GM12878 (cell line): Measurements from ENCODE around the gene SAMHD1. TPM values are rescaled to one million over a fixed set of nuclear protein-coding genes. Genes with fewer than 3 reads are reported as not detected.

Source experiments
- BMI1 ChIP-seq: fragments of 450-650 bp; IDR thresholded peaks from 2 replicates; pipeline ENCODE4 v1.6.1; 2016; ENCODE audit warnings: mild to moderate bottlenecking, moderate library complexity, borderline replicate concordance
- CBX3 ChIP-seq: fragments of 200-600 bp; sonication (generic); IDR thresholded peaks from 2 replicates; pipeline ENCODE4 v1.6.1; 2016; ENCODE audit warnings: low read depth, borderline replicate concordance
- DPF2 ChIP-seq: fragments of 450-650 bp; IDR thresholded peaks from 2 replicates; pipeline ENCODE4 v1.6.1; 2017; ENCODE audit warnings: mild to moderate bottlenecking
- EP300 ChIP-seq, 2 experiments: fragments of 150-350 bp in 1 of 2; IDR thresholded peaks; 2 replicates each; pipeline ENCODE4 v1.6.1; 2011 to 2012; ENCODE audit warnings: low read depth in 2 of 2, low read length in 2 of 2, borderline replicate concordance in 1 of 2, improper control_type of control experiment in 1 of 2, inconsistent platforms in 1 of 2; ENCODE audit not compliant: control insufficient read depth in 1 of 2
- GABPA ChIP-seq: IDR thresholded peaks from 2 replicates; pipeline ENCODE4 v1.6.1; 2014; ENCODE audit warnings: antibody characterized with exemption, low read depth, mild to moderate bottlenecking, inconsistent platforms
- GATAD2B ChIP-seq: fragments of 450-650 bp; conservative IDR thresholded peaks from 2 replicates; pipeline ENCODE4 v1.6.1; 2017; ENCODE audit warnings: low read depth, mild to moderate bottlenecking, moderate library complexity
- HCFC1 ChIP-seq: fragments of 150-350 bp; IDR thresholded peaks from 2 replicates; pipeline ENCODE4 v1.6.1; 2014; ENCODE audit warnings: low read length
- JUNB ChIP-seq: IDR thresholded peaks from 2 replicates; pipeline ENCODE4 v1.6.1; 2016; ENCODE audit warnings: antibody characterized with exemption, mild to moderate bottlenecking
- KDM1A ChIP-seq: fragments of 200-600 bp; sonication (generic); IDR thresholded peaks from 2 replicates; pipeline ENCODE4 v1.6.1; 2016; ENCODE audit warnings: borderline replicate concordance
- MEF2B ChIP-seq: fragments of 450-650 bp; IDR thresholded peaks from 2 replicates; pipeline ENCODE4 v1.6.1; 2018; ENCODE audit warnings: mild to moderate bottlenecking, moderate library complexity; ENCODE audit not compliant: partially characterized antibody, poor library complexity, severe bottlenecking
- SRF ChIP-seq, 2 experiments: IDR thresholded peaks; 2 replicates each; pipeline ENCODE4 v1.6.1; 2011; ENCODE audit warnings: low read depth in 2 of 2, low read length in 2 of 2, mild to moderate bottlenecking in 1 of 2, moderate library complexity in 1 of 2
- TCF3 ChIP-seq: IDR thresholded peaks from 2 replicates; pipeline ENCODE4 v1.6.1; 2012; ENCODE audit warnings: low read depth, mild to moderate bottlenecking, low read length, borderline replicate concordance; ENCODE audit not compliant: insufficient read depth
- YBX1 ChIP-seq: fragments of 450-650 bp; IDR thresholded peaks from 2 replicates; pipeline ENCODE4 v1.6.1; 2016; ENCODE audit warnings: antibody characterized with exemption
- polyA plus RNA-seq, 11 experiments: library from polyadenylated mRNA; depleted of rRNA in 4 of 11; unstranded in 6 of 11; stranded (reverse) in 5 of 11; fragments of >200 nt; fragmentation: Nextera tagmentation in 4 of 11; fragmentation: Illumina TruSeq in 1 of 11; extraction: Ambion mirVana in 4 of 11; extraction: Trizol in 1 of 11; gene quantifications; 1 replicate in 1 of 11; 2 replicates in 10 of 11; pipeline versions ENCODE4 v1.2.1 to v1.2.3, GENCODE V29; 2011 to 2016; ENCODE audit warnings: inconsistent platforms in 2 of 11, missing spikeins in 2 of 11, low read depth in 1 of 11
- total RNA-seq, 4 experiments: library from RNA; depleted of rRNA in 3 of 4; stranded (reverse); fragments of >200 nt in 3 of 4; fragmentation: Illumina TruSeq in 1 of 4; extraction: Trizol in 1 of 4; gene quantifications; 2 replicates each; pipeline versions ENCODE4 v1.2.1 to v1.2.3, GENCODE V29; 2013 to 2021
- TF ChIP-seq, protein P1 (sequence below): IDR thresholded peaks from 2 replicates; pipeline ENCODE4 v1.6.1; 2011; ENCODE audit warnings: borderline replicate concordance, low read depth, mild to moderate bottlenecking, moderate library complexity, low read length; ENCODE audit not compliant: insufficient read depth, poor library complexity, severe bottlenecking
- TF ChIP-seq, protein P2 (sequence below): fragments of 450-650 bp; IDR thresholded peaks from 2 replicates; pipeline ENCODE4 v1.6.1; 2017; ENCODE audit warnings: mild to moderate bottlenecking, moderate library complexity
- TF ChIP-seq, protein P3 (sequence below): fragments of 450-650 bp; IDR thresholded peaks from 2 replicates; pipeline ENCODE4 v1.6.1; 2017; ENCODE audit warnings: mild to moderate bottlenecking, low read depth, inconsistent platforms; ENCODE audit not compliant: poor library complexity, severe bottlenecking
- TF ChIP-seq, protein P4 (sequence below): IDR thresholded peaks from 2 replicates; pipeline ENCODE4 v1.6.1; 2012; ENCODE audit warnings: low read depth, low read length, improper control_type of control experiment
- TF ChIP-seq, protein P5 (sequence below): fragments of 450-650 bp; conservative IDR thresholded peaks from 2 replicates; pipeline ENCODE4 v1.6.1; 2017; ENCODE audit warnings: mild to moderate bottlenecking, moderate library complexity

SAMHD1 gene
- total and polyA plus RNA-seq, 10 of the 15 experiments (the other 5 are each of a cell fraction or from before 2014, with no cell fraction given), result 20.5 to 47.9 (median 38.8) TPM

DNA sequence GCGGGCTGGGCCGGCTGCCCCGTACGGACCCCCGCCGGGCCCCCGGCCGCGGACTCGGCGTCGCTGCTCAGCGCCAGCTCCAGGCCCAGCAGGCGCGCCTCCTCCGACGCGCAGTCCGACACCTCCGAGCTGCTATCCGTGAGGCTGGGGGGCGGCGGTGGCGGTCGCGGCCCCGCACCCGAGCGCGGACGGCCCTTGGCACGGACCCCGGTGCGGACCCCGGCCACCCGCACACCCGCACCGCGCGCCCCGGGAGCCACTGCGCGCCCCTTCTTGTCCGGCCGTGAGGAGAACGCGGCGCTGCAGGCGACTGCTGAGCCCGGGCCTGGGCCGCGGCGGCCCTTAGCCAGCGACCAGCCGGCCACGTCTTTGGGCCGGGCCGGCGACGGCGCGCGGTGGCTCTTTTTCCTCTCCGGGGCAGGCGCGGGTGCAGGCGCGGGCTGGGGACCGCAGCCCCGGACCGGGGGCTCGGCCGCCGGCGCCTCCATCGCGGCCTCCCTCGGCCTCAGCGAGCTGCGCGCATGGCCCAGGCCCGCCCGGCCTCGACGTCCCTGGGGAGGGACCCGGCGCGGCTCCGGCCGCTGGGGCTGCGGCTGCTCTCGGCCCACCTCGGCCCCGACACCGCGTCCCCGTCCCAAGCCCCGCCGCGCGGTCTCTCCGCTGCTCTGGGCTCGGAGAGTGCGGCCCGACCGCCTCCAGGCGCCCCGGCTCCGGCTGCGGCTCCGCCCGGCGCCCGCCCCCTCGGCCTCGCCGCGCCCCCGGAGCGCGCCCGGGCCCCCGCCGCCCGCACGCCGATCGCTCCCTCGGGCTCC is 88.4 kb downstream of the SAMHD1 start (continued):
- TF ChIP-seq, protein P1, sequence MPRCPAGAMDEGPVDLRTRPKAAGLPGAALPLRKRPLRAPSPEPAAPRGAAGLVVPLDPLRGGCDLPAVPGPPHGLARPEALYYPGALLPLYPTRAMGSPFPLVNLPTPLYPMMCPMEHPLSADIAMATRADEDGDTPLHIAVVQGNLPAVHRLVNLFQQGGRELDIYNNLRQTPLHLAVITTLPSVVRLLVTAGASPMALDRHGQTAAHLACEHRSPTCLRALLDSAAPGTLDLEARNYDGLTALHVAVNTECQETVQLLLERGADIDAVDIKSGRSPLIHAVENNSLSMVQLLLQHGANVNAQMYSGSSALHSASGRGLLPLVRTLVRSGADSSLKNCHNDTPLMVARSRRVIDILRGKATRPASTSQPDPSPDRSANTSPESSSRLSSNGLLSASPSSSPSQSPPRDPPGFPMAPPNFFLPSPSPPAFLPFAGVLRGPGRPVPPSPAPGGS, result no peak
- TF ChIP-seq, protein P2, sequence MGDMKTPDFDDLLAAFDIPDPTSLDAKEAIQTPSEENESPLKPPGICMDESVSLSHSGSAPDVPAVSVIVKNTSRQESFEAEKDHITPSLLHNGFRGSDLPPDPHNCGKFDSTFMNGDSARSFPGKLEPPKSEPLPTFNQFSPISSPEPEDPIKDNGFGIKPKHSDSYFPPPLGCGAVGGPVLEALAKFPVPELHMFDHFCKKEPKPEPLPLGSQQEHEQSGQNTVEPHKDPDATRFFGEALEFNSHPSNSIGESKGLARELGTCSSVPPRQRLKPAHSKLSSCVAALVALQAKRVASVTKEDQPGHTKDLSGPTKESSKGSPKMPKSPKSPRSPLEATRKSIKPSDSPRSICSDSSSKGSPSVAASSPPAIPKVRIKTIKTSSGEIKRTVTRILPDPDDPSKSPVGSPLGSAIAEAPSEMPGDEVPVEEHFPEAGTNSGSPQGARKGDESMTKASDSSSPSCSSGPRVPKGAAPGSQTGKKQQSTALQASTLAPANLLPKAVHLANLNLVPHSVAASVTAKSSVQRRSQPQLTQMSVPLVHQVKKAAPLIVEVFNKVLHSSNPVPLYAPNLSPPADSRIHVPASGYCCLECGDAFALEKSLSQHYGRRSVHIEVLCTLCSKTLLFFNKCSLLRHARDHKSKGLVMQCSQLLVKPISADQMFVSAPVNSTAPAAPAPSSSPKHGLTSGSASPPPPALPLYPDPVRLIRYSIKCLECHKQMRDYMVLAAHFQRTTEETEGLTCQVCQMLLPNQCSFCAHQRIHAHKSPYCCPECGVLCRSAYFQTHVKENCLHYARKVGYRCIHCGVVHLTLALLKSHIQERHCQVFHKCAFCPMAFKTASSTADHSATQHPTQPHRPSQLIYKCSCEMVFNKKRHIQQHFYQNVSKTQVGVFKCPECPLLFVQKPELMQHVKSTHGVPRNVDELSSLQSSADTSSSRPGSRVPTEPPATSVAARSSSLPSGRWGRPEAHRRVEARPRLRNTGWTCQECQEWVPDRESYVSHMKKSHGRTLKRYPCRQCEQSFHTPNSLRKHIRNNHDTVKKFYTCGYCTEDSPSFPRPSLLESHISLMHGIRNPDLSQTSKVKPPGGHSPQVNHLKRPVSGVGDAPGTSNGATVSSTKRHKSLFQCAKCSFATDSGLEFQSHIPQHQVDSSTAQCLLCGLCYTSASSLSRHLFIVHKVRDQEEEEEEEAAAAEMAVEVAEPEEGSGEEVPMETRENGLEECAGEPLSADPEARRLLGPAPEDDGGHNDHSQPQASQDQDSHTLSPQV, result no peak
- TF ChIP-seq HCFC1 (no peak), EP300 (IDR thresholded peaks at IDR 0.05; ENCODE audit: borderline replicate concordance in 1 of 2, control insufficient read depth in 1 of 2, low read depth in 2 of 2, low read length in 2 of 2) (no peak), MEF2B (no peak), TCF3 (no peak), KDM1A (no peak), JUNB (no peak), SRF (IDR thresholded peaks at IDR 0.05; ENCODE audit: low read depth in 2 of 2, low read length in 2 of 2) (no peak), DPF2 (peak; percentile 47), GABPA (no peak), GATAD2B (peak; percentile 87), YBX1 (no peak), BMI1 (no peak), CBX3 (no peak)
- TF ChIP-seq, protein P3, sequence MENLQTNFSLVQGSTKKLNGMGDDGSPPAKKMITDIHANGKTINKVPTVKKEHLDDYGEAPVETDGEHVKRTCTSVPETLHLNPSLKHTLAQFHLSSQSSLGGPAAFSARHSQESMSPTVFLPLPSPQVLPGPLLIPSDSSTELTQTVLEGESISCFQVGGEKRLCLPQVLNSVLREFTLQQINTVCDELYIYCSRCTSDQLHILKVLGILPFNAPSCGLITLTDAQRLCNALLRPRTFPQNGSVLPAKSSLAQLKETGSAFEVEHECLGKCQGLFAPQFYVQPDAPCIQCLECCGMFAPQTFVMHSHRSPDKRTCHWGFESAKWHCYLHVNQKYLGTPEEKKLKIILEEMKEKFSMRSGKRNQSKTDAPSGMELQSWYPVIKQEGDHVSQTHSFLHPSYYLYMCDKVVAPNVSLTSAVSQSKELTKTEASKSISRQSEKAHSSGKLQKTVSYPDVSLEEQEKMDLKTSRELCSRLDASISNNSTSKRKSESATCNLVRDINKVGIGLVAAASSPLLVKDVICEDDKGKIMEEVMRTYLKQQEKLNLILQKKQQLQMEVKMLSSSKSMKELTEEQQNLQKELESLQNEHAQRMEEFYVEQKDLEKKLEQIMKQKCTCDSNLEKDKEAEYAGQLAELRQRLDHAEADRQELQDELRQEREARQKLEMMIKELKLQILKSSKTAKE, result no peak
- TF ChIP-seq, protein P4, sequence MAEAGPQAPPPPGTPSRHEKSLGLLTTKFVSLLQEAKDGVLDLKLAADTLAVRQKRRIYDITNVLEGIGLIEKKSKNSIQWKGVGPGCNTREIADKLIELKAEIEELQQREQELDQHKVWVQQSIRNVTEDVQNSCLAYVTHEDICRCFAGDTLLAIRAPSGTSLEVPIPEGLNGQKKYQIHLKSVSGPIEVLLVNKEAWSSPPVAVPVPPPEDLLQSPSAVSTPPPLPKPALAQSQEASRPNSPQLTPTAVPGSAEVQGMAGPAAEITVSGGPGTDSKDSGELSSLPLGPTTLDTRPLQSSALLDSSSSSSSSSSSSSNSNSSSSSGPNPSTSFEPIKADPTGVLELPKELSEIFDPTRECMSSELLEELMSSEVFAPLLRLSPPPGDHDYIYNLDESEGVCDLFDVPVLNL, result no peak
- TF ChIP-seq, protein P5, sequence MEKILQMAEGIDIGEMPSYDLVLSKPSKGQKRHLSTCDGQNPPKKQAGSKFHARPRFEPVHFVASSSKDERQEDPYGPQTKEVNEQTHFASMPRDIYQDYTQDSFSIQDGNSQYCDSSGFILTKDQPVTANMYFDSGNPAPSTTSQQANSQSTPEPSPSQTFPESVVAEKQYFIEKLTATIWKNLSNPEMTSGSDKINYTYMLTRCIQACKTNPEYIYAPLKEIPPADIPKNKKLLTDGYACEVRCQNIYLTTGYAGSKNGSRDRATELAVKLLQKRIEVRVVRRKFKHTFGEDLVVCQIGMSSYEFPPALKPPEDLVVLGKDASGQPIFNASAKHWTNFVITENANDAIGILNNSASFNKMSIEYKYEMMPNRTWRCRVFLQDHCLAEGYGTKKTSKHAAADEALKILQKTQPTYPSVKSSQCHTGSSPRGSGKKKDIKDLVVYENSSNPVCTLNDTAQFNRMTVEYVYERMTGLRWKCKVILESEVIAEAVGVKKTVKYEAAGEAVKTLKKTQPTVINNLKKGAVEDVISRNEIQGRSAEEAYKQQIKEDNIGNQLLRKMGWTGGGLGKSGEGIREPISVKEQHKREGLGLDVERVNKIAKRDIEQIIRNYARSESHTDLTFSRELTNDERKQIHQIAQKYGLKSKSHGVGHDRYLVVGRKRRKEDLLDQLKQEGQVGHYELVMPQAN, result peak; percentile 53; the same call in 1 of the 2 replicates
